Amygdala (tissue), 56 donors: ENCODE results near the gene PNMA8B.

ENCODE experiments used
- DNase-seq, 56 donors: peaks; one replicate each; lab custom pipeline; 2025; lab: John Stamatoyannopoulos, UW

PNMA8B gene

GRCh38 chr19:46466536-46467196 is 29.0 kb downstream of the PNMA8B start:
- DNase-seq = no peak

GRCh38 chr19:46463516-46463915 is 32.2 kb downstream of the PNMA8B start:
- DNase-seq = no peak

GRCh38 chr19:46461537-46461936 is 34.1 kb downstream of the PNMA8B start:
- DNase-seq = no peak

- DNase-seq = no peak
These were observed 34.7 kb downstream of the PNMA8B start for GRCh38 chr19:46460981-46461380.

GRCh38 chr19:46460055-46460454 is 35.6 kb downstream of the PNMA8B start:
- DNase-seq = no peak

GRCh38 chr19:46456930-46457329 is 38.7 kb downstream of the PNMA8B start:
- no peak for DNase-seq

- no peak for DNase-seq
These were observed 41.4 kb downstream of the PNMA8B start for GRCh38 chr19:46454244-46454643.

GRCh38 chr19:46453661-46454060 is 42.0 kb downstream of the PNMA8B start:
- DNase-seq = no peak

GRCh38 chr19:46452186-46452585 is 43.5 kb downstream of the PNMA8B start:
- DNase-seq = no peak

- peak in 10 of 56 donors; percentile 4 to 40 (median 16) for DNase-seq
These were observed 44.3 kb downstream of the PNMA8B start for GRCh38 chr19:46451352-46451751.

- no peak for DNase-seq
These were observed 44.9 kb downstream of the PNMA8B start for GRCh38 chr19:46450737-46451136.

GRCh38 chr19:46449228-46449627 is 46.4 kb downstream of the PNMA8B start:
- no peak for DNase-seq

- no peak for DNase-seq
These were observed 47.1 kb downstream of the PNMA8B start for GRCh38 chr19:46448601-46449000.

GRCh38 chr19:46447824-46448223 is 47.8 kb downstream of the PNMA8B start:
- DNase-seq = no peak

GRCh38 chr19:46447006-46447405 is 48.7 kb downstream of the PNMA8B start:
- no peak for DNase-seq

GRCh38 chr19:46446021-46446420 is 49.6 kb downstream of the PNMA8B start:
- no peak for DNase-seq

- DNase-seq = no peak
These were observed 52.7 kb downstream of the PNMA8B start for GRCh38 chr19:46442808-46443450.

GRCh38 chr19:46441866-46442265 is 53.8 kb downstream of the PNMA8B start:
- DNase-seq = no peak
